Keratinocyte (primary cell): ENCODE measurements around the gene CD247.

Experiments used
- CTCF ChIP-seq, 3 experiments: IDR thresholded peaks in 1 of 3; conservative IDR thresholded peaks in 1 of 3; optimal IDR thresholded peaks in 1 of 3; 2 replicates in 2 of 3; 3 replicates in 1 of 3; pipeline versions ENCODE3 to v1.5.1; 2011; ENCODE audit warnings: low read length in 3 of 3, mild to moderate bottlenecking in 3 of 3, moderate library complexity in 2 of 3, control low read depth in 1 of 3, inconsistent platforms in 1 of 3; ENCODE audit not compliant: insufficient read depth in 2 of 3; ENCODE audit errors: extremely low read depth in 1 of 3
- EZH2 ChIP-seq: IDR thresholded peaks from one replicate; pipeline ENCODE4 v1.6.1; 2012; ENCODE audit warnings: inconsistent platforms, mild to moderate bottlenecking, low read length, moderate library complexity

GRCh38 chr1:167532964-167533824 lies 14.9 kb upstream of the CD247 start:
- TF ChIP-seq CTCF (optimal IDR thresholded peaks at IDR 0.05 in 1 of 3, IDR thresholded peaks at IDR 0.05 in 1 of 3, conservative IDR thresholded peaks at IDR 0.05 in 1 of 3; ENCODE audit: extremely low read depth in 1 of 3, insufficient read depth in 2 of 3, low read length in 3 of 3) (no peak), EZH2 (no peak)
